GOT3 (cell line): Measurements from ENCODE around the gene CTNNA1.
"Not testable (repeated sequence)": the region's sequence is repeated elsewhere in the genome, so short reads cannot be mapped to it uniquely, and the experiment has no call there.

Experiments used
- DNase-seq: peaks from one replicate; lab custom pipeline; 2025; ENCODE audit warnings: mixed read lengths; lab: John Stamatoyannopoulos, UW

CTNNA1 gene

DNA sequence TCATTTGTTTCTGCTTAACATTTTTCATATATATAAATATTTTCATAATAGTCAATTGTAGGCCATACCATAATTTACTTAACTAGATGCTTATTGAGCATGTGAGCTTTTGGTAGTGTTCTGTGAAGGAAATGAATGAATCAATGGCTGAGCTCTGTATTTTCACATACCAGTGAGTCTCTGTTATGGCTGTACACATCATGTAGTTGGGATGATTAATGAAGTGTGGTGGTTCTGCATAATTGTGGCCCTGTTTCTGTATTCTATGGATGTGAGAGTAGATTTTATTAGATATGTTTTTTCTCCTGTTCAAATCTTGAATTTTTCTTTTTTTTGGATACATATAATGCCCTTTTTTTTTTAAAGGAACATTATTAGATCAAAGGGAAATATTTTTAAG is 56.2 kb downstream of the CTNNA1 start:
- no peak for DNase-seq

DNA sequence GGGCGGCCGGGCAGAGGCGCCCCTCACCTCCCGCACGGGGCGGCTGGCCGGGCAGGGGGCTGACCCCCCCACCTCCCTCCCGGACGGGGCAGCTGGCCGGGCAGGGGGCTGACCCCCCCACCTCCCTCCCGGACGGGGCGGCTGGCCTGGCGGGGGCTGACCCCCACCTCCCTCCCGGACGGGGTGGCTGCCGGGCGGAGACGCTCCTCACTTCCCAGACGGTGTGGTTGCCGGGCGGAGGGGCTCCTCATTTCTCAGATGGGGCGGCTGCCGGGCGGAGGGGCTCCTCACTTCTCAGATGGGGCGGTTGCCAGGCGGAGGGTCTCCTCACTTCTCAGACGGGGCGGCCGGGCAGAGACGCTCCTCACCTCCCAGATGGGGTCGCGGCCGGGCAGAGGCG is 57.6 kb downstream of the CTNNA1 start:
- not testable (repeated sequence) for DNase-seq

DNA sequence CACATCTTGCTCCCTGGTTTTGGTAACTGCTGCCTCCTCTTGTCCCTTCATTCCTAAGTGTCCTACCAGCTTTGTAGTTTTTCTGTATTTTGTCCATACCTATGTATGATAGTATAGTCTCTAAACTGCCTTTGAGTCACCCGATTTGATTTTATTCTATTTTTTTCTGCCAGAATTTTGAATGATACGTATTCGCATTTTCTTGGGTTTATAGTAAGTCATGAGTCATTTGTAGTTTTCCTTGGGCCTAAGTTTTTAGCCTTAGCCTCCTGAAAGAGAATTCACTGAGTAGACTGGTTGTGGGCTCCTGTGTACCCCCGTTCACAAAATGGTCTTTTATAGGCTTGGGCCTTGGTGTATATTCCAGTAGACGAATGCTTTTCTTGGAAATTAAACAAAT is 62.3 kb downstream of the CTNNA1 start:
- no peak for DNase-seq

DNA sequence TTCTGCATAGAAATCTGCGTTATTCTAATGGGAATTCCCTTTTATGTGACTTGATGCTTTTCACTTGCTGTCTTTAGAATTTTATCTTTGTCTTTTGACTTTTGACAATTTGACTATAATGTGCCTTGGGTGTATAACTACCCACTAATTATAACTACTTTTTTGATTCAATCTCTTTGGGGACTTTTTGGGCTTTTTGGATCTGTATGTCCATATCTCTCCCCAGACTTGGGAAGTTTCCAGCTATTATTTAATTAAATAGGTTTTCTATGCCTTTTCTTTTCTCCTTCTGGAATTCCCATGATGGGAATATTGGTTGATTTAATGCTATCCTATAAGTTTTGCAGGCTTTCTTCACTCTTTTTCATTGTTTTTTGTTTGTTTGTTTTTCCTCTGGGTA is 64.0 kb downstream of the CTNNA1 start:
- no peak for DNase-seq

DNA sequence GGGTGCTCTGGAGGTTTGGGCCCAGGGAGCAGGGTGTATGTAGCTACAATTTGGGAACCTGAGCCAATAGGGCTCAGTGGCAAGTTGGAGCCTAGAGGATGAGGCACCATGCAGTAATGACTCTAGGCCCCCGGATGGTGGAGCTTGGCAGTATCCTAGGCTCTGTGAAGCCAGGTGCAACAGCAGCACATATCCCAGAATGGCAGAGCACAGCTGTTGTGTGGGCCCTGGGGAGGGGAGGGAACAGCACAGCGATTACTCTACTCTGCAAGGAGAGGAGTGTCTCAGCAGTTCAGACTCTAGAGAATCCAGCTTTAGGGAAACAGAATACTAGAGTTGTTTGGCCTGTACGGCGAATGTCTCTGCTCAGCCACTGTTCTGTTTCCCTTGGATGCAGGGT is 65.9 kb downstream of the CTNNA1 start:
- no peak for DNase-seq

DNA sequence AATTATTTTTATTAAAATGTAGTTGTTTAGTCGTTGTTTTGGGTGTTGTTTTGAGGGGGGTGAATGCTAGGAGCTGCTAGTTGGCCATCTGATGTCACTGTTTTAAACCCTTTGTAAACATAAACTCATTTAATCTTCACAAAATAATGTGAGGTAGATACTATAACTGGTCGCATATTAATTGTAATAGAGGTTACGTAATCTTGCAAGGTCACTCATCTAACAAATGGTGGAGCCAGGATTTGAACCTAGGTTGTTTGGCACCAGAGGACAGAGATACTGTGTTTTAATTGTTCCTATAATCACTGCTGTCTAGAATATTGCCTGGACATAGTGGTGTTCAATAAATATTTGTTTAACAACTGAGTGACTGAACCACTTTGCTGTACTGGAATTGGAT is 67.5 kb downstream of the CTNNA1 start:
- no peak for DNase-seq

DNA sequence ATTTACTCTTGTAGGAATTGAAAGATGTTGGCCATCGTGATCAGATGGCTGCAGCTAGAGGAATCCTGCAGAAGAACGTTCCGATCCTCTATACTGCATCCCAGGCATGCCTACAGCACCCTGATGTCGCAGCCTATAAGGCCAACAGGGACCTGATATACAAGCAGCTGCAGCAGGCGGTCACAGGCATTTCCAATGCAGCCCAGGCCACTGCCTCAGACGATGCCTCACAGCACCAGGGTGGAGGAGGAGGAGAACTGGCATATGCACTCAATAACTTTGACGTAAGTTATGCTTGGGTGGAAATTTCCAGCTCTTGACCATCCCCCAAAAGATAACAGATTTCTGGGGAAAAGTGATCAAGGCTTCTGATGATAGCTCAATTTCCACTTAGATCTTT is 71.3 kb downstream of the CTNNA1 start:
- DNase-seq: no peak

DNA sequence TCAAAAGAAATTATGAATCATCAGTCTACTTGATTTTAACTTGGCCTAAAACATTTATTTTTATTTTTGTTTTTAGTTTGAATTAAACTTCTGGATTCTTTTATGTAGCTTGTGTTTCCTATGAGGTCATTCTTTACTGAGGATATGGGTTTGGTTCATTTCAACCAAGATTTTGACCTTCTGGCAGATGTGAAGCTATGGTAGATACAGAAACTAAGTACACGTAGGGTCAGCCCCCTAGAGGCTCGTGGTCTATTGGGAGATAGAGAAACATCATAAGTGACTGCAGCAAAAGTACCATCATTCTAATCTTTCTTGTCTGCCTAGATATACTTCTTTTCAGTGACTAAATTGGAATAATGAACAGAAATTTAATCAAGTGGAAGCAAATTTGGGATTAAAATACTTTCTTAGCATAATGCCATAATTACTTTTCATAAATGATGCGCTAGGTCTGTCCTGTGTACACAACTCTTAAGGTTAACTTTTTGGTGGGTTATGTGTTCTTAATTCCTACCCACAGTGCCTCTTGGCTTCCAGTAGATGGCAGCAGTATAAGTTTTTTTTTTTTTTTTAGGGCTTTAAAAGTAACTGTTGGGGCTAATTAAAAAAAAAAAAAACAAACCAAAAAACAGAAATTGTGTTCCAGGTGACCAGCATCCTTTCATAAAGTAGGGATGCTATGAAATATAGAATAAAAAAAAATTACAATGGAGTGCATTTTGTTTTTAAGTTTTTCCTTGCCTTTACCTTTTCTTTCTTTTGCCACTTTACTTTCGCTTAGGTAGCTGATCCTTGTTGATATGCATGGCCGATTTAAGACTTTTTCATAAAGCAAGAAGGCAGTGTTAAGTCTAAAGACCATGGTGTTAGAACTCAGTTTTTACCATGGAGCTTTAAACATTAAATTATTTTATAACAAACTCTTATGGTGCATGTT is 72.0 kb downstream of the CTNNA1 start:
- no peak for DNase-seq

DNA sequence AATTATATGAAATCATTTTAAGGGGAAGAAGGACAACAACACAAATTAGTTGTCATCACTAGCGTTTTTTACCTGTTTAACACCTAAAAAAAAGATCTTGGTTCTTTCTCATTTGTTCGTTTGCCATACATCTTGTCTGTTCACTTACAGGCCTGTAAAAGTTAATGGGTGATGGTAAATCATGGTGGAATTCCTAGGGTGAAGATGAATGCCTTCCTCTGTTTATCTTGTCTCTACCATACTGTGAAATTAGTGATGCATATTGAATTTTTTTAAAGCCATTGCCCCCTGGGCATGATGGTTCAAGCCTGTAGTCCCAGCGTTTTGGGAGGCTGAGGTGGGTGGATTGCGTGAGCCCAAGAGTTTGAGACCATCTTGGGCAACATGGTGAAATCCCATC is 75.3 kb downstream of the CTNNA1 start:
- DNase-seq: no peak

DNA sequence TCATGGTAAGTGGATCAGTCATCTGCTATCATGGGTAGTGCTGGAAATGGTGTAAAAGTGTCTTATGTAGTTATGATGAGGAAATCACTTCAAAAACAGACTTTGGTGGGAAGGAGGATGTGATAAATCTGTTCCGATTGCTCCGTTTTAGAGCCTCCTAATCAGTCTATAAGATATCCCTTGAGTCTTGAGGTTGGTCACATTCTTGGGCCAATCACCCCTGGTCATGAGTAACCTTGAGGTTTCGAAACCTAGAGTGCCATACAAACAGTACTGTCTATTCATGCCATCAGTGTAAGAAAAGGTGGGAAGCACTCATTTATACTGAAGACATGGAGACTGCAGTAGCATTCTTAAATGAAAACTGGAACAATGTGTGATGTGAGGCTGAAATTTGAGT is 76.1 kb downstream of the CTNNA1 start:
- DNase-seq: no peak

DNA sequence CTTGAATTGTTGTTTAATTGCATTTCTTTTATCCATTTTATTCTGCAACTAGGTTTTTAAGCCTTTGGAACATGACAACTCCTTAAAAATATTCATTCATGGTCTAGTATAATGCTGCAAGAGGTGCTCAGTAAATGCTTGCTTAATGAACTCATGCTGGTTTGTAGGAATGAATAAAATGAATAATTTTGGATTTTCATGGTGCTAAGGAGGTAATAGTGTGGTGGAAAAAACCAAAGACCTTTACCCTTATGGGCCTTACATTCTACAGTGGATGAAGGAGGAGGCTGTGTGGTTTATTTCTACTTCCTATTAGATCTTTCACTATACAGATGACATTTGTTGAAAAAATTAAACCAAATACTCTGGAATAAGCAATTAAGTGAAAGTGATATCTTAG is 78.5 kb downstream of the CTNNA1 start:
- DNase-seq: no peak

DNA sequence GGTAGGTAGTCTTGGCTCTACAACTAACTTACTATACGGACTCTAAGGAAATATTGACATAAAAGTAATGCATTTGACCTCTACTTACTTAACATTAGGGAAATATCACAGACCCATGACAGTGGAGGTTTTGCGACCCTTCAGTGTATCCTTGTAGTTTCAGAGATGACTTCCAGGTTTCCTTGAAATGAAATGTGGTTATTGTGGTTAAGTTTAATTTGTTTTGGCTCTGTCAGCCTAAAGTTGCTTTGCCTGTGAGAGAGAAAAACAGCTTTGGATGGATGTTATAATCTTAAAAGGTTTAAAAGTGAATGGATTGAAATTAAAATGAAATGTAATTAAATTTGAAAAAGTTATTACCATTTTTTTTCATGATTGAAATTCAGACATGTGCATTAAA is 79.0 kb downstream of the CTNNA1 start:
- DNase-seq: no peak

DNA sequence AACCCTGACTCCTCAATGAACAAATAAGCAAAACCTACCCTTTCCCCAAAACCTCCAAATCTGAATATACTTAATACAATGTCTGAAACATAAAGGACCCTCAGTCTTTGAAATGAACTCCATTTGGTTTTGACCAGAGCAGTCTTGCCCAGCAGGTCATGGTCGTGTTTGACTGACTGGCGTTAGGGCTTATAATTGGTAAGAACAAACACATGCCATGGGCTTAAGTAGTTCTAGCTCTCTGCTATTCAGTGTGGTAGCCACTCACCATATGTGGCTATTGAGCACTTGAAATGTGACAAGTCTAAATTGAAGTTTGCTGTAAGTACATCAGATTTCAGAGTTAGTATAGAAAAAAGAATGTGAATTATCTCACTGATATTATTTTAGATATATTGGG is 79.9 kb downstream of the CTNNA1 start:
- DNase-seq: no peak

DNA sequence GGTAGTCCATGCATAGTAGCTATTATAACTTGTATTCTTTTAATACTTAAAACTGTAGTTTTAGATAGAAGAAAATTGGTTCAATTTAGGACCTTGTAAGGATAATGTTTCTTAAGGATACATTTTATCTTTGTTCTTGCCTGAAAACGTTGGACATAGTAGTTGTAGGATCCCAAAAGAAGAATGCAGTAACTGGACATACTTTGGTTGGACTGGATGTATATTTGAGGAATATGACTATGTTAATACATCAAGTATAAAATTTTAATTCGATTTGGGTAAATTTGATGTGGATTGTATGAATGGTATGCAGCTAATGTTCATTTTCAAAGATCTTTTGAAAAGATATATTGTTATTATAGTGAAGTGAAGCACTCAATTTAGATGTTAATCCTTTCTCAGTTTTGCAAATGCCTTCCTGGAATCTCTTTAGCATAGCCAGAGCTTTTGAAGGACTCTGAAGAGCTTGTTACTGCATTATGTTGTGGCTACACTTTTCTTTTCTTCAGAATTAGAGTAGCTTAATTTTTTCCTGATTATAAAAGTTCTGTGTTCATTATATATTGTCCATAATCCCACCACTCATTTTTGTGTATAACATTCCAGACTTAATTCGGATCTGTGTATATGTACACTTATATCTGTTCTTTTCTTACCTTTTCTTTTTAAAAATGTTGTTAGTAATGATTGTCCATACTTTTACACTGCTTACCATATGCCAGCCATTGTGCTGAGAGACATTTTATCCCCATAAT is 80.7 kb downstream of the CTNNA1 start:
- DNase-seq: no peak

DNA sequence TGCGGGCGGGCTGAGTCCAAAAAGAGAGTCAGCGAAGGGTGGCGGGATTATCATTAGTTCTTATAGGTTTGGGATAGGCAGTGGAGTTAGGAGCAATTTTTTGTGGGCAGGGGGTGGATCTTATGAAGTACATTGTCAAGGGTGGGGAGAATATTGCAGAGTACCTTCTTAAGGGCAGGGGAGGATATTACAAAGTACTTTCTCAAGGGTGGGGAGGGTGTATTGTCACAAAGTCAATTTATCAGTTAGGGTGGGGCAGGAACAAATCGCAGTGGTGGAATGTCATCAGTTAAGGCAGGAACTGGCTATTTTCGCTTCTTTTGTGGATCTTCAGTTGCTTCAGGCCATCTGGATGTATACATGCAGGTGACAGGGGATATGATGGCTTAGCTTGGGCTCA is 81.6 kb downstream of the CTNNA1 start:
- DNase-seq: not testable (repeated sequence)

DNA sequence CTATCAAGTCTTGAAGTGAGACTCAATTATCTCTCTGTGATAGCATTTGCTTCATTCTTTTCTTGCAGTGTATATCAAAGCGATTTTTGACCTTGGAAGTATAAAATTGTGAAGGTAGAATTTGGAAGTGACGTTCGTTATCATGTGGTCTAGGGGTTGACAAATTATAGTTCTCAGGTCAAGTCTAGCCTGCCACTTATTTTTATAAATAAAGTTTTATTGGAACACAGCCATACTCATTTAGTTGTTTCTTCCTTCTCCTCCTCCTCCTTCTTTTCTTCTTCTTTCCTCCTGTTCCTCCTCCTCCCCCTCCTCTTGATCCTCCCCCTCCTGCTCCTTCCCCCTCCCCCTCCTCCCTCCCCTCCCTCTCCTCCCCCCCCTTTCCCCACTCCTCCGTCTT is 83.9 kb downstream of the CTNNA1 start:
- no peak for DNase-seq

DNA sequence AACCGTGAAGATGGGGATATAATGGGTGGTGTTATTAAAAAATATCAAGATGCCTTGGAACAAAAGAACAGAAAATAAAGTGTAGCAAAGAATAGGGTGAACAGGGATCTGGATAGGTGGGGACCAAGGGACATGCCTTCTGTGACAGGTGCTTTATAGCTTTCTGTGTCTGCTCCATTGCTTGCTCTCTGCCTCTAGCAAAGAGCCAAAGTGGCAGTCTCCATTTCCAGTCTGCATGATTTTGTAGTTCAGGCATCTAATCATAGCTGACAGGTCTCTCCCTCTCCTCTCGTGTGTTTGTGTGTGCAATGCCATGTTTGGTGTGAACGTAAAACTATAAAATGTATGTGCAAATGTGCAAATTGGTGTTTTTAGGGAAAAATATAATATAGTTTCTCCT is 86.9 kb downstream of the CTNNA1 start:
- no peak for DNase-seq

DNA sequence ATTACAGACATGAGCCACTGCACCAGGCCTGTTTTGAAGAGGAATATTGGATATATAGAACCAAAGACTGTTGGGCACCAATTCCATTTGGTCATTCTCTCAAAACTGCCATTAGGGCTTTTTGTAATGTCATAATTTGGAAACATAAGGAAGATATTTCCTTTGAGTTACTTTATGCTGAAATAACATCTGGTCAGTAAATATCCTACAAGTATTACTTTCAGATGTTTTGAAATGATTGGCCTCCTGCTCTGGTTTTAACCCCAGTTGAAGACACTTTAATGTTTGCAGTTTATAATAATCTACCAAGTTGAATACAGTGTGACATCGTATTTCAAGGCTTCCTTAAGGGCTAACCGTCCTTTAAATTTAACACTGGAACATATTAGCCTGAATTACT is 88.3 kb downstream of the CTNNA1 start:
- DNase-seq: no peak

DNA sequence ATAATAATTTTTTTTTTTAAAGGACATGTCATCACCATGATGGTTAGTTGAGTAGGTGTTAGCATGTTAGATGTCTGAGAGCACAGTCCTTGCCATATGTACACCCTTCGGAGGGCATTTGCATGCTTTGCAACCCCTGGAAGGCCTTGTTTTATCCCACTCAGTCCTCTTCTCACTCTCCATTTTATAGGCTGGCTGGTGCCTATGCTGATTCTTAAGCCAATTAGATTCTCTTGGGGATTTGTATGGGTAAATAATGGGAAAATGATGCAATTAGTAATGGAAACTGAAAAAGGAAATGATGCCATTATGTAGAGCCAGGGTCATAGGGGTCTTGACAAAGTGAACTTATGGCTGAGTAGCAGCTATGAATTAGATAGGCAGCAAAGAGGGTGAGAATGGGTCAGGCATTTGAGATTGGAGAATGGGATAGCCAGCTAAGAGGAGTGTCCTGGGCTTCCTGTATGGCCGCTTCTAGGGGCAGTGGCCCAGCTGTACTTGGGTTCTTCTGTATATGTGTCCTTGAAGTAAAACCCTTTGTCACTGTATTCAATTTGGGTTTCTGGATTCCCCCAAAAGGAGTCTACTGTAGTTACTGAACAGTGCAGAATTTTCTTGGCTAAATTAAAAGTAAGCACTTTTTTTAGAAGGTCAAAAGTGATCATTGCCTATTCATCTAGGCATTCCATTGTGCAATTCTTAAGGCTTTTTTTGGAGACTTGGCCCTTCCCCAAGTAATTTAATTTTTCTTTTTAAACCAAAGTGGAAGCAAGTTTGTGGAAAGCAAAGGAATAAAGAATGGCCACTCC is 90.3 kb downstream of the CTNNA1 start:
- DNase-seq: no peak

DNA sequence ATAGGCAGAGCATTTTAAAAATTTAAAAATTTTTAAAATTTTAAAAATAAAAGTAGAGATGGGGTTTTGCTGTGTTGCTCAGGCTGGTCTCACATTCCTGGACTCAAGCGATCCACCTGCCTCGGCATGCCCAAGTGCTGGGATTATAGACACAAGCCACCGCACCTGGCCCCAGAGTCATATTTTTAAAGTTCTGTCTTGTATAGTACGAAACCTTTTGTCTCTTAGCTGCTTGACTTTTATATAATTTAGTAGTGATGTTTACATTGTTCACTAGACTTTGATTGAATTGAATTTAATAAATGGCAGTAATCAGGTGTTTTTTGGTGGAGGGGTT is 90.9 kb downstream of the CTNNA1 start:
- no peak for DNase-seq

DNA sequence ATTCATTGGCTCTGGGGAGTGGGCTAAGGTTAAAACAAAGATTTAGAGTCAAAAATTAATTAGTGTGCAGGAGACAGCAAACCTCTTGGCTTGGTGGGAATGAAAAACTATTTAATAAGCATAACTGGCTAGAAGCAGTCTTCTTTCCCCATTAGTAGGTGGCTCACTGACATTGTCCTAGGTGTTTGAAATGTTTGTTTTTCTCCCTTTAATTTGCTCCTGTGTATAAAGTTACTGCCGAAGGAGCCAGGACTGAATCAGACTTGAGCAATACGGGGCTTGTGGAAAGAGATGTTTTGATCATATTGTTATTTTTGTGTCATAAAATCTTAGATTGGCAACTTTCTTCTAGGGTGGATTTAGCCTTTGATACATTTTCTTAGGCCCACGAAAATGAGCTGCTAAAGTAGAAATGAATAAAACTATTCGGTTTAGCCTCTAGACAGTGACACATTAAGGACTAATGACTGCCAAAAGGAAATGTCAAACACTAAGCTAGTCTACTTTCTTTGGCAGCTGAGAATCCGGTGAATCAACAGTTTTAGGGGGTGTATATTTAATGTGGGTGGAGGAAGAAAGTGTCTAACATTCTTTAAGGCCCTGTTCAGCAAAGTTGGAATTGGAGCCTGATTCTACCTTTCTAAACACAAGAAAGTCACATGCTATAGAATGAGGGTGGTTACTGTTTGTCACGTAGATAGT is 91.7 kb downstream of the CTNNA1 start:
- DNase-seq: no peak

DNA sequence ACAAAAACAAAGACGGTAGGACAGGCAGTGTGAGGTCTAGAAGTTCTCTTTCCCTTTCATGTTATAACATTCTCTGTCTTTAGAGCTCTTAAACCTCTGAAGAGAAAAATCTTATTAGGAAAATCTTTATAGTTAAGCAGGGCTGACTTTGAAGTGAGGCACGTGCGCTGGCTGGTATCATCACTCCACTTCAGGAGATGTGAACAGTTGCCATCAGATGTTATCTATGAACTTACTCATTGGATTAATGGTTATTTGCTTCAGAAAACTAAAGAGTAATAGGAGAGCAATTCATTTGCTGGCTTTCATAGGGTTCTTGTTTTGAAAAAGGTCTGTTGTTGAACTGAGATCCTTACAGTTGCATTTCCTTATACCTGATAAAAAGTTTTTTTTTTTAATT is 96.2 kb downstream of the CTNNA1 start:
- no peak for DNase-seq
